ENCODE data around the gene CADPS. TPM values are rescaled to one million over a fixed set of nuclear protein-coding genes. Genes with fewer than 3 reads are reported as not detected.

Gene CADPS
- total RNA-seq, 1 donor from 2014 or later = 1.1 TPM

- DNase-seq (ENCODE audit: low spot score) = no peak
Observed at GRCh38 chr3:62374341-62375218, 500.6 kb downstream of the CADPS start.

GRCh38 chr3:62373714-62374333 is 501.4 kb downstream of the CADPS start:
- DNase-seq (ENCODE audit: low spot score) = no peak

- DNase-seq (ENCODE audit: low spot score) = no peak
Observed at GRCh38 chr3:62373215-62373614, 502.0 kb downstream of the CADPS start, which contains the start of gene FEZF2. Gene FEZF2 (minus strand): TSS chr3:62373550. CDS start chr3:62372868, 682 bp downstream.

GRCh38 chr3:62372621-62373041 is 502.6 kb downstream of the CADPS start:
- DNase-seq (ENCODE audit: low spot score) = no peak

- no peak for DNase-seq (ENCODE audit: low spot score)
Observed at GRCh38 chr3:62371720-62372591, 503.3 kb downstream of the CADPS start.

GRCh38 chr3:62370858-62371719 is 504.1 kb downstream of the CADPS start:
- DNase-seq (ENCODE audit: low spot score) = no peak

GRCh38 chr3:62370112-62370857 is 504.9 kb downstream of the CADPS start:
- DNase-seq (ENCODE audit: low spot score) = no peak

GRCh38 chr3:62369476-62369743 is 505.8 kb downstream of the CADPS start:
- no peak for DNase-seq (ENCODE audit: low spot score)

GRCh38 chr3:62368705-62369475 is 506.3 kb downstream of the CADPS start:
- no peak for DNase-seq (ENCODE audit: low spot score)

GRCh38 chr3:62368290-62368704 is 506.9 kb downstream of the CADPS start:
- DNase-seq (ENCODE audit: low spot score) = no peak

GRCh38 chr3:62367763-62368195 is 507.4 kb downstream of the CADPS start:
- no peak for DNase-seq (ENCODE audit: low spot score)

GRCh38 chr3:62366126-62366484 is 509.1 kb downstream of the CADPS start:
- no peak for DNase-seq (ENCODE audit: low spot score)

- DNase-seq (ENCODE audit: low spot score) = no peak
Observed at GRCh38 chr3:62365391-62366125, 509.7 kb downstream of the CADPS start.

- no peak for DNase-seq (ENCODE audit: low spot score)
Observed at GRCh38 chr3:62364191-62364590, 511.0 kb downstream of the CADPS start.

- no peak for DNase-seq (ENCODE audit: low spot score)
Observed at GRCh38 chr3:62363275-62363674, 511.9 kb downstream of the CADPS start.

GRCh38 chr3:62361824-62362223 is 513.4 kb downstream of the CADPS start:
- no peak for DNase-seq (ENCODE audit: low spot score)

- no peak for DNase-seq (ENCODE audit: low spot score)
Observed at GRCh38 chr3:62361261-62361660, 514.0 kb downstream of the CADPS start.

- DNase-seq (ENCODE audit: low spot score) = no peak
Observed at GRCh38 chr3:62359531-62359930, 515.7 kb downstream of the CADPS start.

- no peak for DNase-seq (ENCODE audit: low spot score)
Observed at GRCh38 chr3:62356356-62356755, 518.9 kb downstream of the CADPS start.
